HCT116 (cell line): Measurements from ENCODE around the gene ASPG. TPM values are rescaled to one million over a fixed set of nuclear protein-coding genes. Genes with fewer than 3 reads are reported as not detected.

Source experiments
- ATAC-seq: fragments of 200-7000 bp; cut with Tn5 transposase; 2 replicates; pipeline ENCODE4 v1.9.1; 2020; ENCODE audit warnings: mild to moderate bottlenecking, moderate library complexity
- BruUV-seq: library from RNA; stranded (reverse); fragments of 400-500 nt; replicated peaks from 2 replicates; lab custom pipeline; 2021; lab: Mats Ljungman, UMichigan
- CTCF ChIA-PET: fragments of 300-600 bp; sonication (Branson Sonifier 250); formaldehyde crosslinking; loops from one replicate; lab custom pipeline; 2021; ENCODE audit warnings: antibody characterized with exemption; lab: Charles Lee
- POLR2A ChIA-PET: fragments of 300-600, 350-600 bp; sonication (Branson Sonifier 250); formaldehyde crosslinking; loops from one replicate; lab custom pipeline; 2021; ENCODE audit warnings: antibody characterized with exemption; lab: Charles Lee
- RAD21 ChIA-PET, 2 experiments: fragments of 300-600 bp; sonication (Branson Sonifier 250); formaldehyde crosslinking; loops; one replicate each; lab custom pipeline; 2023; ENCODE audit warnings: low total read pairs in 2 of 2; ENCODE audit not compliant: uncharacterized antibody in 2 of 2, unreplicated experiment in 2 of 2, low non-redundant PET in 1 of 2; lab: Charles Lee
- DNase-seq: peaks from one replicate; pipeline ENCODE4 v3.0.0-alpha.2; 2010; ENCODE audit warnings: low read depth, low spot score
- H2AFZ ChIP-seq: fragments of 200-600 bp; shearing (Covaris generic), sonication (generic); 2 replicates; pipeline ENCODE4 v1.6.1; 2017; ENCODE audit warnings: low read depth, mixed run types, mixed read lengths, antibody characterized with exemption, low read length; ENCODE audit not compliant: poor library complexity, severe bottlenecking
- H3K27ac ChIP-seq: 2 replicates; pipeline ENCODE4 v1.5.1; 2012; ENCODE audit warnings: low read depth, low read length
- H3K27me3 ChIP-seq: fragments of 200-600 bp; sonication (generic); 2 replicates; pipeline ENCODE4 v1.6.1; 2016; ENCODE audit warnings: mixed run types, low read length, mixed read lengths; ENCODE audit not compliant: insufficient read depth
- H3K36me3 ChIP-seq, 2 experiments: fragments of 200-500 bp in 1 of 2; fragments of 200-600 bp in 1 of 2; sonication (Bioruptor generic) in 1 of 2; sonication (generic) in 1 of 2; 2 replicates each; pipeline versions ENCODE4 v1.5.1 to v1.6.1; 2014 to 2016; ENCODE audit warnings: low read length in 2 of 2, inconsistent platforms in 1 of 2, mixed read lengths in 1 of 2, mixed run types in 1 of 2; ENCODE audit not compliant: insufficient read depth in 2 of 2, control insufficient read depth in 1 of 2
- H3K4me1 ChIP-seq, 2 experiments: fragments of 200-600 bp in 1 of 2; sonication (generic) in 1 of 2; 2 replicates each; pipeline versions ENCODE4 v1.5.1 to v1.6.1; 2012 to 2017; ENCODE audit warnings: low read length in 2 of 2, inconsistent platforms in 1 of 2, mild to moderate bottlenecking in 1 of 2, mixed read lengths in 1 of 2, mixed run types in 1 of 2, moderate library complexity in 1 of 2; ENCODE audit not compliant: insufficient read depth in 2 of 2, control insufficient read depth in 1 of 2
- H3K4me2 ChIP-seq: fragments of 200-600 bp; sonication (generic); 2 replicates; pipeline ENCODE4 v1.6.1; 2017; ENCODE audit warnings: mixed run types, low read length, mixed read lengths
- H3K4me3 ChIP-seq, 2 experiments: fragments of 200-600 bp in 1 of 2; sonication (generic) in 1 of 2; replicated peaks in 1 of 2; 2 replicates each; pipeline ENCODE4 v1.5.1; 2011 to 2016; ENCODE audit warnings: low read length in 2 of 2, control low read depth in 1 of 2, low read depth in 1 of 2, mild to moderate bottlenecking in 1 of 2, mixed read lengths in 1 of 2, mixed run types in 1 of 2
- H3K79me2 ChIP-seq: fragments of 200-600 bp; sonication (generic); 2 replicates; pipeline ENCODE4 v1.6.1; 2017; ENCODE audit warnings: mild to moderate bottlenecking, mixed run types, low read length, moderate library complexity, mixed read lengths; ENCODE audit not compliant: insufficient read depth
- H3K9ac ChIP-seq: fragments of 200-600 bp; sonication (generic); 2 replicates; pipeline ENCODE4 v1.6.1; 2016; ENCODE audit warnings: low read length, mixed read lengths
- H3K9me2 ChIP-seq: fragments of 200-600 bp; sonication (generic), shearing (Covaris generic); 2 replicates; pipeline ENCODE4 v1.6.1; 2017; ENCODE audit warnings: mixed run types, mild to moderate bottlenecking, moderate library complexity; ENCODE audit not compliant: insufficient read depth
- H3K9me3 ChIP-seq, 2 experiments: fragments of 200-500 bp in 1 of 2; fragments of 200-600 bp in 1 of 2; sonication (Bioruptor generic) in 1 of 2; sonication (generic) in 1 of 2; 2 replicates each; pipeline ENCODE4 v1.6.1; 2014 to 2017; ENCODE audit warnings: low read length in 2 of 2, mixed read lengths in 2 of 2, inconsistent platforms in 1 of 2, low read depth in 1 of 2, mild to moderate bottlenecking in 1 of 2, mixed run types in 1 of 2, moderate library complexity in 1 of 2; ENCODE audit not compliant: control insufficient read depth in 1 of 2, insufficient read depth in 1 of 2
- H4K20me1 ChIP-seq: fragments of 200-600 bp; sonication (generic), shearing (Covaris generic); 2 replicates; pipeline ENCODE4 v1.6.1; 2017; ENCODE audit warnings: mixed run types, mild to moderate bottlenecking, moderate library complexity; ENCODE audit not compliant: insufficient read depth
- CBX3 ChIP-seq: IDR thresholded peaks from 2 replicates; pipeline ENCODE4 v1.6.1; 2012; ENCODE audit warnings: low read depth
- CEBPB ChIP-seq: IDR thresholded peaks from 2 replicates; pipeline ENCODE4 v1.6.1; 2012; ENCODE audit warnings: low read depth
- CTCF ChIP-seq, 3 experiments: fragments of 200-600 bp in 1 of 3; sonication (generic) in 1 of 3; IDR thresholded peaks in 2 of 3; conservative IDR thresholded peaks in 1 of 3; 2 replicates each; pipeline ENCODE4 v1.5.1; 2012 to 2017; ENCODE audit warnings: low read depth in 2 of 3, low read length in 2 of 3, antibody characterized with exemption in 1 of 3, borderline replicate concordance in 1 of 3, control low read depth in 1 of 3, mild to moderate bottlenecking in 1 of 3, mixed read lengths in 1 of 3, mixed run types in 1 of 3, moderate library complexity in 1 of 3; ENCODE audit not compliant: insufficient read depth in 1 of 3
- EZH2phosphoT487 ChIP-seq: fragments of 200-600 bp; IDR thresholded peaks from 2 replicates; pipeline ENCODE4 v1.6.1; 2018; ENCODE audit warnings: antibody characterized with exemption, borderline replicate concordance
- FOSL1 ChIP-seq: IDR thresholded peaks from 2 replicates; pipeline ENCODE4 v1.6.1; 2012; ENCODE audit warnings: low read depth
- JUND ChIP-seq: IDR thresholded peaks from 2 replicates; pipeline ENCODE4 v1.6.1; 2012
- MAX ChIP-seq: IDR thresholded peaks from 2 replicates; pipeline ENCODE4 v1.6.1; 2012
- POLR2AphosphoS5 ChIP-seq: IDR thresholded peaks from 2 replicates; pipeline ENCODE4 v1.6.1; 2011; ENCODE audit warnings: mild to moderate bottlenecking, low read depth, low read length, moderate library complexity
- RAD21 ChIP-seq: IDR thresholded peaks from 2 replicates; pipeline ENCODE4 v1.6.1; 2012; ENCODE audit warnings: low read depth, mild to moderate bottlenecking
- REST ChIP-seq: IDR thresholded peaks from 2 replicates; pipeline ENCODE4 v1.6.1; 2012; ENCODE audit warnings: low read depth
- SIN3A ChIP-seq: IDR thresholded peaks from 2 replicates; pipeline ENCODE4 v1.6.1; 2012; ENCODE audit warnings: low read depth
- SP1 ChIP-seq: IDR thresholded peaks from 2 replicates; pipeline ENCODE4 v1.6.1; 2012; ENCODE audit warnings: low read depth
- SRF ChIP-seq: IDR thresholded peaks from 2 replicates; pipeline ENCODE4 v1.6.1; 2012; ENCODE audit warnings: low read depth
- YY1 ChIP-seq: IDR thresholded peaks from 2 replicates; pipeline ENCODE4 v1.6.1; 2011; ENCODE audit warnings: low read length, low read depth, moderate library complexity, mild to moderate bottlenecking; ENCODE audit not compliant: insufficient replicate concordance; ENCODE audit errors: extremely low read depth
- ZNF274 ChIP-seq: fragments of 200-500 bp; sonication (Bioruptor generic); IDR thresholded peaks from 2 replicates; pipeline ENCODE4 v1.6.1; 2014; ENCODE audit warnings: mild to moderate bottlenecking, low read depth, low read length, inconsistent platforms
- intact Hi-C: fragments of 100-400 bp; cut with micrococcal nuclease; formaldehyde crosslinking; loops from 2 replicates; pipeline ENCODE4 v1.10.0; 2022
- total RNA-seq: library from RNA; stranded (reverse); gene quantifications from one replicate; pipeline ENCODE4 v1.2.1, GENCODE V29; 2021; ENCODE audit not compliant: unreplicated experiment

ASPG gene
- total RNA-seq, 1 experiment from 2014 or later, result not detected

- CTCF ChIA-PET, result no interaction called here
- POLR2A ChIA-PET, result interaction anchor here (0.6 kb wide), 1 partner anchor 24 kb away, joined by 3 read pairs; no protein-coding TSS in a partner anchor
- ATAC-seq (no peak), DNase-seq (no peak)
- H3K9ac ChIP-seq, result no peak overlapping the region
- no peak overlapping the region for H3K4me2 ChIP-seq
- no peaks in the 10 kb centered on the region for H4K20me1 ChIP-seq
- H2AFZ ChIP-seq, result no peak overlapping the region
- no peaks in the 10 kb centered on the region for H3K9me2 ChIP-seq
- intact Hi-C loops, result no loop called here
- no peaks in the 10 kb centered on the region for H3K36me3 ChIP-seq
- no peaks in the 10 kb centered on the region for H3K27me3 ChIP-seq
- TF ChIP-seq POLR2AphosphoS5, result no peak
- no peak for TF ChIP-seq MAX
- TF ChIP-seq REST, result no peak
- no peak for TF ChIP-seq EZH2phosphoT487
- no peak for TF ChIP-seq ZNF274
- TF ChIP-seq SP1, result no peak
- no peak for TF ChIP-seq SRF
- no peak for TF ChIP-seq CEBPB
- no peak for TF ChIP-seq SIN3A
- no peak for TF ChIP-seq FOSL1
- no peak for TF ChIP-seq CBX3
- no peak for TF ChIP-seq JUND
- TF ChIP-seq CTCF (IDR thresholded peaks at IDR 0.05 in 2 of 3, conservative IDR thresholded peaks at IDR 0.05 in 1 of 3; ENCODE audit: borderline replicate concordance in 1 of 3, insufficient read depth in 1 of 3, low read depth in 2 of 3, low read length in 2 of 3), result no peak
- no peak for TF ChIP-seq RAD21
- no peak for TF ChIP-seq YY1
- RAD21 ChIA-PET, result no interaction called here
- no TSS peak for BruUV-seq
- H3K4me3 ChIP-seq, result no peak overlapping the region
- H3K4me1 ChIP-seq, result no peaks in the 10 kb centered on the region
- no peak overlapping the region for H3K27ac ChIP-seq
- H3K79me2 ChIP-seq, result no peaks in the 10 kb centered on the region
- H3K9me3 ChIP-seq, result no peaks in the 10 kb centered on the region
Measured at GRCh38 chr14:104085889-104086201, 345 bp downstream of the ASPG start.
